HG03039 (cell line): ENCODE results near the gene HLTF.
"Not testable (repeated sequence)": the region's sequence is repeated elsewhere in the genome, so short reads cannot be mapped to it uniquely, and the experiment has no call there.

Experiments
- ATAC-seq: cut with Tn5 transposase; IDR thresholded peaks from one replicate; pipeline ENCODE4 v1.9.1; 2021; ENCODE audit warnings: mild to moderate bottlenecking, moderate library complexity; ENCODE audit not compliant: unreplicated experiment

HLTF gene

GRCh38 chr3:149086232-149086988 is at the start of gene HLTF:
HLTF (minus strand) TSS chr3:149086533; CDS start chr3:149086336, 197 bp downstream.
- ATAC-seq, result peak; percentile 99

DNA sequence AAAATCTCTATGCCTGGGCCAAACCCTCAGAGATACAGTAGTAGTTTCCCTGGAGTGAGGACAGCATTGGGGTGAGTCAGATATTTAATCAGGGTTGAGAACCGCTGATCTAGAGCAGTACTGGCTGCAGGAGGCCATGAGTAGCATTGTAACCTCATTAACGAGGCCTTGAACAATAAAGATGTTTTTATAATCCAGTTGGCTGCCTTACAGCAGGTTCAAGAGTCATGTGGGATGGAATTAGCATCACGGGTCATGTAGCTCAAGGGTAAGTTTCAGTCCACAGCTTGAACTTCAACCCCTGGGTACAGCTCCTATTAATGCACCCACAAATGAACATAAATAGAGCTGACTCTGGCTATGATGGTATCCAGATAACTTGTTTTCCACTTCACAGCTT is 48.2 kb upstream of the HLTF start:
- ATAC-seq, result no peak

GRCh38 chr3:149131589-149131988 is 45.3 kb upstream of the HLTF start:
- ATAC-seq, result no peak

- peak; percentile 97 for ATAC-seq
Measured at GRCh38 chr3:149129326-149130205, 43.2 kb upstream of the HLTF start, which contains the start of gene HPS3. HPS3 (plus strand) TSS chr3:149129638; CDS start chr3:149129724, 86 bp downstream.

GRCh38 chr3:149128821-149129220 is 42.5 kb upstream of the HLTF start:
- ATAC-seq, result no peak

GRCh38 chr3:149122721-149123578 is 36.6 kb upstream of the HLTF start:
- no peak for ATAC-seq

- no peak for ATAC-seq
Measured at GRCh38 chr3:149120051-149120972, 34.0 kb upstream of the HLTF start.

GRCh38 chr3:149119466-149119865 is 33.1 kb upstream of the HLTF start:
- no peak for ATAC-seq

DNA sequence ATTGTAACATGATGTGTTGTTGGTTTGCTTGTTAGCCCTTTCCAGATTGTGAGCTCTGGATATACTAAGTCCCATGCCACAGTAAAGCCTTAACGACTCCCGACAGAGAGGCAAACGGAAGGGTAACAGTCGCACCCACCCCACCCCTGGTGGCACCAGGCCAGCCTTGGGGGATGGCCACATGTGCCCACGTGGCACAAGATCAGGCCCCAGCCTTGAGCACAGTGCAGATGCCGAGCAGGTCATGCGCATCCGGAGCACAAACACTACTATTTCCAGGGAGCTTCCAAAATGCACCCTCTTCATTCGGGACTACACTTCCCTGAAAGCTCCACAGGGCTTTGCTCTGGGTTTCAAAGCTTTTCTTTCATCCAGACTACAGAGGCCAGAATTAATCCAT is 32.4 kb upstream of the HLTF start:
- no peak for ATAC-seq

DNA sequence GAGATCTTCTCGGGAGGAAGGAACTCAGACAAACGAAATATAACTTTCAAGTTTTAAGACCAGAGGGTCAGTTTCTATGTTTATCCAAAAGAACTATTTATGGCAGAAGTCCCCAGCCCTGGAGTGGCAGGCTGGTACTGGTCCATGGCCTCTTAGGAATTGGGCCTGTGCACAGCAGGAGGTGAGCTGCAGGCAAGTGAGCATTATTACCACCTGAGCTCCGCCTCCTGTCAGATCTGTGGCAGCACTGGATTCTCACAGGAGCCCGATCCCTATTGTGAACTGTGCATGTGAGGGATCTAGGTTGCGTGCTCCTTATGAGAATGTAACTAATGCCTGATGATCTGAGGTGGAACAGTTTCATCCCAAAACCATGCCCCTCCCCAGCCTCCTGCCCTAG is 28.8 kb upstream of the HLTF start:
- no peak for ATAC-seq

DNA sequence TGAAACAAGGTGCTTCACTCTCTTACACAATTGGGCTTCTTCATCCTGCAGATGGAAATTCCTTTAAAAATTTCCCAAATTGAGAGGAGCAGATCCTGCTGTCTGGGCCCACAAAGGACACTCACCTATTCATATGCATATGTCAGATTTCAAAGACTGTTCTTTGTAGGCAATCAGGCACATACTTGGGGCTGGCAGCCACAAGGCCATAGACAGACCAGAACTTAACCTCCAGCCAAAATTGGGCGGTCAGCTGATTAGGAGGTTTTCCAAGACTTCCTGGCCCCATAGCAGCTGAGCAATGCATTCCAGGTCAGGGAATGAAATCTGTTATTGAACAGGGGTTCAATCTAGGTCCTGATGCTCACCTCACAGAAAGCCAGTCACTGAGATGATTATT is 28.1 kb upstream of the HLTF start:
- no peak for ATAC-seq

DNA sequence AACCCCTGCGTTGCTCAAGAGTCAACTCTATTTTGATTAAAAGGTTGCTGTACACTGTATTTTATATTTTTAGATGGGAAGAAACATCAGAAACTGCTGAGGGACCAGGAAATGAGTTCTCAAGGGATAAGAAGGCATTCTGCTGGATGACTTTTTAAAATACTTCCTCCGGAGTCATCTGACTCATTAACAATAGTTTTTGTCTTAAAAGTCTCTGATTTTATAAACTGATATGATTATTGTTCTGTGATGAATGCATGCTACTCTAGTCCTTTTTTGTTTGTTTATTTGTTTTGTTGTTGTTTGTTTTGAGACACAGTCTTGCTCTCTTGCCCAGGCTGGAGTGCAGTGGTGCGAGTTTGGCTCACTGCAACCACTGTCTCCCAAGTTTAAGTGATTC is 18.2 kb upstream of the HLTF start:
- ATAC-seq, result no peak

DNA sequence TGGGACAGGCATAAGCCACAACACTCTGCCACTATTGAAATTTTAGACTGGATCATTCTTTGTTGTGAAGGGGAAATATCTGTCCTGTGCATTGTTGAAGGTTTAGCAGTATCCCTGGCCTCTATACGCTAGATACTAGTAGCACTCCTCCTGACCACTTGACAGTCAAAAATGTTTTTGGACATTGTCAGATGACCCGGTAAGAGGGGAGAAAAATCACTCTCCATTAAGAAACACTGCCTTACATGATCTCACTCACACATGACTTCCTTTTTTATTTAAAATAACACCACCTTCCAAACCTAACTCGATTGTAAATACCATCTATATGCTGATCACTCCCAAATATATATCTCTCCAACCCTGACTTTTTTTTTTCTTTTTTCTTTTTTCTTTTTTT is 15.3 kb upstream of the HLTF start:
- no peak for ATAC-seq

DNA sequence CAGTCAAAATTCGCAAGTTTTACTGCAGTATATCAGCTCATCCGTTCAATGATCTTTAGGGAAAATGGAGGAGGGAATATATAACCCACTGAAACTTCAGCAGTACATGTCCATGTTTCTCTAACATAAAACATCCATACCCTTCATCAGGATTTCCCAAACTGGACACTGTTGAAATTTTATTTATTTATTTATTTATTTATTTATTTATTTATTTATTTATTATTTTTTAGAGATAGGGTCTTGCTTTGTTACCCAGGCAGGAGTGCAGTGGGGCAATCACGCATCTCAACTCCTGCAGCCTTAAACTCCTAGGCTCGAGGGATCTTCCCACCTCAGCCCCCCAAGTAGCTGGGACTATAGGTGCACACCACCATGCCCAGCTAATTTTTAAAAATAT is 14.8 kb upstream of the HLTF start:
- no peak for ATAC-seq

GRCh38 chr3:149097987-149098386 is 11.7 kb upstream of the HLTF start:
- not testable (repeated sequence) for ATAC-seq

DNA sequence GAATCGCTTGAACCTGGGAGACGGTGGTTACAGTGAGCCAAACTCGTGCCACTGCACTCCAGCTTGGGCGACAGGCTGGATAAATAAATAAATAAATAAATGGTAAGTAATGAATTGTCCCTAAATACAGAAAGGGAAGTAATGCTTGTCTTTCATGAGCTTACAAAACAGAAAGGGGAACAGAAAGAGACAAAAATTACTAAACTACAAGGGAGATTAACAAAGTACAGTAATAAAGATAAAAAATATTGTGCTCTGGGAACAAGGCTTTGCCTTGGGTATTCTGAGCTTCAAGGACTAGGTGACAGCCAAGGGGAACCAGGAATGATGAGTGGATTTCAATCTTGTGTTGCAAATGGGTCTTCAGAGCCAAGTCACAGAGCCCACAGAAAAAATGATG is 9.2 kb upstream of the HLTF start:
- ATAC-seq, result peak; percentile 82

DNA sequence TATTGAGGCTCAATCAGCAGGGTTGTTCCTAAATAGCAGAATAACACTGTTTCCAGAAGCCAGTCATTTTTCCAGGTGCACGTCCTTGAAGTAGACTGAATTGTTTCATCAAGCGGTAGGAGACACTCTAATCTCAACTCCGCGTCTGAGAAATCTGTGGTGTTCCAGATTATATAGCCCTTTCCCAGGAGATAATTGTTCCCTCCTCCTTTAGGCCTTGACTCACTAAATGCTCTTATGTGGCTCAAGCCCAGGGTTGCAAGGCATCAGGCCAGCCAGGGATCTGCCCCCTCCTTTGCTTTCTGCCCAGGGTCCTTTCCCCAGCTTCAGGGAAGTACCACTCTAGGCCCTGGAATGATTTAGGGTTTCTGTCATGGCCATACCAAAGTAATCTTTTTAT is 5.7 kb upstream of the HLTF start:
- ATAC-seq, result no peak

DNA sequence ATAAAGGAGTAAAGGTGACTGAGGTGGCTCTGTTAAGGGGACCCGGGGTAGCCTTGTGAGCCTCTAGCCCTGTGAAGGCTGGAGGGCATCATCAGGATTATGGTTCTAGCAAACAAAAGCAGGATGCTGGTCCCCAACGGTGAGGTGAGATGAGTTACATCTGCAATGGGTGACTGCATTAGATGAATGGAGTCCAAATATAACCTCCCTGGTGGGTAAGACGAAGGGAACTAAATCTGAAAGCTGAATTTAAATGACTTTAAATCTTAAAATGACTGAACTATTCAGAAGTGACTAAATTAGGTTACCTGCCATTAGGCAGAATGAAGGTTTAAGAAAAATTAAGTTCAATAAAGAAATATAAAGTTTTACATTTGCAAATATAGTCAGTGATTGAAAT is 4.6 kb upstream of the HLTF start:
- no peak for ATAC-seq

- ATAC-seq, result no peak
Measured at GRCh38 chr3:149090461-149090860, 4.1 kb upstream of the HLTF start.

DNA sequence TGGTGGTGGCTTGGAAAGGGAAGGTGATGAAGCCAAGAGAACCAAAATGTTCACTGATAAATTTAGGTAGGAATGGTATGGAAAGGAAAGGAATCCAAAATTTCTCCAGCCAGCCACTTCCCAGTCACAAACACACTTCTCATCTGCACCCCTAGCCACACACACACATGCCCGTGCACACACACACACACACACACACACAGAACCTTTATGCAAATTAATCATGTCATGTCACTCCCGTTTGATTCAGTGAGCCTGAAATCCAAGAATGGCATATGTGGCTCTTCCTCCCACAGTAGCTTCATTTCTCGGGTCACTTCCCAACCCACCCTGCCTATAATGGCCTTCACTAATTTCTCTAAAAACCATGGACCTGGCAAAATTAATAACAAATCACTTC is 3.1 kb upstream of the HLTF start:
- no peak for ATAC-seq
